Choroid plexus epithelial cell (primary cell): ENCODE results near the gene SERPINB12.

Experiments used
- DNase-seq: peaks from one replicate; pipeline ENCODE4 v3.0.0-alpha.2; 2010; ENCODE audit warnings: low read depth
- H3K4me3 ChIP-seq: 2 replicates; pipeline ENCODE4 v1.5.1; 2011; ENCODE audit warnings: low read depth, mild to moderate bottlenecking, control low read depth, low read length, moderate library complexity
- TF ChIP-seq, protein P1 (sequence below): conservative IDR thresholded peaks from 2 replicates; pipeline ENCODE4 v1.5.1; 2011; ENCODE audit warnings: low read depth, mild to moderate bottlenecking, control low read depth, inconsistent platforms, low read length, moderate library complexity

The SERPINB12 gene

DNA sequence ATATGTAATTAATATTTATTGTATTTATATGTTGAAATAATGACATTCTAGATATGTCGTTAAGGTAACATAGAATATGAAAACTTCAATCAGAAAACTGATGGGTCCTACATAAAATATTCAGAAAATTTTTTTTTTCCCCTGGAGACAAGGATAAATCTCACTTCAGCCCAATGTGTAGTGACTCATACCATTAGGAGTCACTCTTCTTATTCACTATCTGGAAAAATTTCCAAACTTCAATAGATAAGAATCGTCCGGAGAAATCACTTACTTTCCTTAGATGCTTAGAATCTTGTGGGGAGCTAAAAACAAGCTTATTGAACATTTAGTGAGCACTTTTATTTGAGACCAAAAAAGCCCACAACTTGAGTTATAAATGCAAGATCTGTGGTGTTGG is 49.6 kb downstream of the SERPINB12 start:
- no peak overlapping the region for H3K4me3 ChIP-seq
- TF ChIP-seq, protein P1, sequence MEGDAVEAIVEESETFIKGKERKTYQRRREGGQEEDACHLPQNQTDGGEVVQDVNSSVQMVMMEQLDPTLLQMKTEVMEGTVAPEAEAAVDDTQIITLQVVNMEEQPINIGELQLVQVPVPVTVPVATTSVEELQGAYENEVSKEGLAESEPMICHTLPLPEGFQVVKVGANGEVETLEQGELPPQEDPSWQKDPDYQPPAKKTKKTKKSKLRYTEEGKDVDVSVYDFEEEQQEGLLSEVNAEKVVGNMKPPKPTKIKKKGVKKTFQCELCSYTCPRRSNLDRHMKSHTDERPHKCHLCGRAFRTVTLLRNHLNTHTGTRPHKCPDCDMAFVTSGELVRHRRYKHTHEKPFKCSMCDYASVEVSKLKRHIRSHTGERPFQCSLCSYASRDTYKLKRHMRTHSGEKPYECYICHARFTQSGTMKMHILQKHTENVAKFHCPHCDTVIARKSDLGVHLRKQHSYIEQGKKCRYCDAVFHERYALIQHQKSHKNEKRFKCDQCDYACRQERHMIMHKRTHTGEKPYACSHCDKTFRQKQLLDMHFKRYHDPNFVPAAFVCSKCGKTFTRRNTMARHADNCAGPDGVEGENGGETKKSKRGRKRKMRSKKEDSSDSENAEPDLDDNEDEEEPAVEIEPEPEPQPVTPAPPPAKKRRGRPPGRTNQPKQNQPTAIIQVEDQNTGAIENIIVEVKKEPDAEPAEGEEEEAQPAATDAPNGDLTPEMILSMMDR: no peak
- no peak for DNase-seq

DNA sequence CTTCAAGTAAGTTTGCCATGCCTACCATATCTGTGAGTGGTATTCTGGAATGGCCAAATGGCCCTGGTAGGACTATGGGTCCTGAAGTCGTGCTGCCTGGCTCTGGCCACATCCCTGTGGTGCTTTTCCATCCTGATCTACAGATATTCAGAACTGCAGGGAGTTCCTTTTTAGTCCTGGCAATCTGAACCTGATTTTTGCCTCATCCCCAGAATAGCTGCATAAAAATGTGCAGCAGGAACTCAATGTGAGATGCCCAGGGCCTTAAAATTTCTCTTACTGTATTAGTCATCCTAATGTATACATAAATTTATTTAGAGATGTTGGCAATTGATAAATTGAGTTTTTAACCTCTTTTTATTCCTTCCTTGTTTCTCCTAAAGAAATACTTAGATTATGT is 50.3 kb downstream of the SERPINB12 start:
- TF ChIP-seq, protein P1: no peak
- DNase-seq: no peak
- H3K4me3 ChIP-seq: no peak overlapping the region

DNA sequence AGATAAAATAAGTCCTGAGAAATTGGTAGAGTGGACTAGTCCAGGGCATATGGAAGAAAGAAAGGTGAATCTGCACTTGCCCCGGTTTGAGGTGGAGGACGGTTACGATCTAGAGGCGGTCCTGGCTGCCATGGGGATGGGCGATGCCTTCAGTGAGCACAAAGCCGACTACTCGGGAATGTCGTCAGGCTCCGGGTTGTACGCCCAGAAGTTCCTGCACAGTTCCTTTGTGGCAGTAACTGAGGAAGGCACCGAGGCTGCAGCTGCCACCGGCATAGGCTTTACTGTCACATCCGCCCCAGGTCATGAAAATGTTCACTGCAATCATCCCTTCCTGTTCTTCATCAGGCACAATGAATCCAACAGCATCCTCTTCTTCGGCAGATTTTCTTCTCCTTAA is 54.8 kb downstream of the SERPINB12 start:
- no peak overlapping the region for H3K4me3 ChIP-seq
- no peak for DNase-seq
- TF ChIP-seq, protein P1: no peak

DNA sequence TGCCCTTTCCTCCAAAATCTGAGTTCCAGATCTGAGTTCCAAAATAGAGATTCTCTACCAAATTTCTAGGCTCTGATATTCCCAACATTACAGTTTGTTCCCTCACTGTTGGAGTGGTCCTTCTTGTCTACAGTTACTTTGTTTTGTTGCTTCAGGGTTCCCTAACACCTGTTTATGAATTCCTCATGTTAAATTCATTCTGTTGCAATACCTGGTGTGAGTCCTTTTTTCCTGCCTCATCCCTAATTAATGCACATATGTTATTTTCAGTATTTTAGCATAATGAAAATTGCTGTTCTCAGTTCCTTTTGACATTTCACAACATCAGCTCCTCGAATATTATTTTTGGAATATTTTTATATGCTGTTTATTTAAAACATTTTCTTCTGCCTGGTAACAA is 61.2 kb downstream of the SERPINB12 start:
- DNase-seq: no peak
- H3K4me3 ChIP-seq: no peak overlapping the region
- TF ChIP-seq, protein P1: no peak

DNA sequence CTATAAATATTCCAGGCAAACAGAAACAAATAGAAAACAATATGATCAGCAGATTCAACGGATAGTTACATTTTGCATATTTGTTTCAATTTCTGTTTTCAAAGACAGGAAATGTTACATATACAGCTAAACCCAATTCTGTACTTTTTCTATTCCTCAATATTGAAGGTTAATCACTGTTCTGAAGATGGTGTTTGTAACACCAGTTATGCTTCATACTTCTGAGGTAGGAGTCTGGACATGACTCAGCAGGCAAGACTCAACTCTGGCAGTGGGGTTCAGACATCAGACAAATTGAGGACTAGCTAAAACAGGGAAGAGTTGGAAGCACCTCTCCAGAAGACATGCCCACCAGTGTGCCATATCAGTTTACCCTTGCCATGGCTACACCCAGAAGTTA is 61.6 kb downstream of the SERPINB12 start:
- TF ChIP-seq, protein P1: no peak
- DNase-seq: peak; percentile 20
- H3K4me3 ChIP-seq: no peak overlapping the region

DNA sequence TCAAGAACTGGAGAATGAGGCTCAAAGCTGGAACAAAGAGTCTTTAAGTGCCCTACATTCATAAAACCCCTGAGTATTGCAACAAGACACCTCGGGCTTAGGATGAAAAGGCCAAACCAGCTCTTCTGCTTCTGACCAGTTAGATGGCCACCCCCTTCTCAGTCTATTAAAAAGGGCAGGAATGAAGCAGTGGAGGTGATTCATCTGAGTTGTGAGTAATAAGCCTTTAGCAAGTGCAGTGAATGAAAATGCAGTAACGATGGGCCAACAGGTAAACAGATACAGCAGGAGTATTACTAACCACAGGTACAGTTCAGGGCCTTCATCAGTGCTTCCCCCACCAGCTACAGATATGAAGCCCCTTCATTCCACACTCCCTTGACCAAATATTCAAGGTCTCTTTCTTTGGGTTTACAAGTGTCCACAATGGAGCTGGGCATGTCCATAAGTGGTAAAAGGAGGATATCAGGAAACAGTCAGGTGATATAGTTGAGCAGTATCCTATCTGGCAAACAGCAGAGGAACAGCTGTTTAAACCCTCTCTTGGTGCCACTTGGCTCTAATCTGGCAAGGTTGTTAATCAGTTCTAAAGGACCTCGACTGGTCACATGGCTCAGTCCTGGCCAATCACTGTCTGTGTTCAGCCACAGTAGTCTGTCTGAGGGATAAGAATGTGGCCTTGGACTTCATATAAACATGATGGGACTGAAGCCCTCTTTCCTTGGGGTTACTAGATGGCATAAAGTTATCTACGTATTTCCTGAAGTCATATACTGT is 62.8 kb downstream of the SERPINB12 start:
- no peak overlapping the region for H3K4me3 ChIP-seq
- DNase-seq: no peak
- TF ChIP-seq, protein P1: no peak

DNA sequence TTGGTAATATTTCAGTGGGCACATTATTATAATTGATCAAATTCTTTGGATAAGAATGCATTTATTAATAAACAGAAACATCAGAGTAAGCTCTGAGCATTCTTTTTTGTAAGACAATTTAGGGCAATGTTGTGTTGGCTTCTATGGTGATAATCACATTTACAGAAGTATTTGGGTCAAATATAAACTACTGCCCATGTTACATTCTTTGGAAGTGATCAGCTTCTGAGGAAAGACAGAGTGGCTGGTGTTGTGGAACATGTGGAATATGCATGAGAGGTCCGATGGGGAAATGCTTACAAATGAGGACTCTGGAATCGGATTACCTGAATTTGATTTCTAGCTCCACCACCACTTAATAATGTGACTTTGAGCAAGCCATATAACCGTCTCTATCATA is 64.4 kb downstream of the SERPINB12 start:
- no peak for DNase-seq
- no peak overlapping the region for H3K4me3 ChIP-seq
- TF ChIP-seq, protein P1: no peak
